ENCODE results near the gene CATSPER4. TPM values are rescaled to one million over a fixed set of nuclear protein-coding genes. Genes with fewer than 3 reads are reported as not detected.

The CATSPER4 gene
- total RNA-seq, 1 experiment from 2014 or later = not detected

DNA sequence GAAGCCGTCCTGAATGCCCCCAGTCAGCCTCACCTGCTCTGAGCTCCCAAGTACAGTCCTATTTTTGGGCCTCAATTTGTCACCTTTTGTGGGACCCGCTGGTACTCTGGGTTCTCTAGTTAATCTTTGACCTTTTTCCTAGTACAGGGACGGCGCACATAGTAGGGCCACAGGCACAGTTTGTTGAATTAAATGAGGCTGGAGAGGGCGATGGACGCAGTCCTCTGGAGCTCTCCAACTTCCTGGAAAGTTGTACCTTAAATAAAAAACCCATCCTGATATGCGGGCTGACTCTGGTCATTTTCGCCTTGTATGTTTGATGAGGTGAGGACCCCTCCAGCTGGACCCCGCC, 26.7 kb upstream of the CATSPER4 start:
- Mint-ChIP-seq H3K4me1 (peaks cover 37 to 58% of the 10 kb centered on the region in 2 experiments), H3K4me3 (peak overlapping the region in 1 of 2 experiments; percentile 62; a peak in 2 of 5 replicates), H3K27ac (no peak overlapping the region), H3K27me3 (ENCODE audit: low read depth) (peaks cover 86% of the 10 kb centered on the region), H3K36me3 (ENCODE audit: insufficient read depth in 1 of 3, low read depth in 3 of 3) (no peaks in the 10 kb centered on the region), H3K9me3 (peaks cover 0 to 4% of the 10 kb centered on the region in 2 experiments; a peak in 1 of 5 replicates)
- WGBS (ENCODE audit: extremely low coverage, insufficient read length, low lambda C conversion rate) = no CpG with 5 or more reads among the region's 9 CpGs
- TF ChIP-seq, protein P1, sequence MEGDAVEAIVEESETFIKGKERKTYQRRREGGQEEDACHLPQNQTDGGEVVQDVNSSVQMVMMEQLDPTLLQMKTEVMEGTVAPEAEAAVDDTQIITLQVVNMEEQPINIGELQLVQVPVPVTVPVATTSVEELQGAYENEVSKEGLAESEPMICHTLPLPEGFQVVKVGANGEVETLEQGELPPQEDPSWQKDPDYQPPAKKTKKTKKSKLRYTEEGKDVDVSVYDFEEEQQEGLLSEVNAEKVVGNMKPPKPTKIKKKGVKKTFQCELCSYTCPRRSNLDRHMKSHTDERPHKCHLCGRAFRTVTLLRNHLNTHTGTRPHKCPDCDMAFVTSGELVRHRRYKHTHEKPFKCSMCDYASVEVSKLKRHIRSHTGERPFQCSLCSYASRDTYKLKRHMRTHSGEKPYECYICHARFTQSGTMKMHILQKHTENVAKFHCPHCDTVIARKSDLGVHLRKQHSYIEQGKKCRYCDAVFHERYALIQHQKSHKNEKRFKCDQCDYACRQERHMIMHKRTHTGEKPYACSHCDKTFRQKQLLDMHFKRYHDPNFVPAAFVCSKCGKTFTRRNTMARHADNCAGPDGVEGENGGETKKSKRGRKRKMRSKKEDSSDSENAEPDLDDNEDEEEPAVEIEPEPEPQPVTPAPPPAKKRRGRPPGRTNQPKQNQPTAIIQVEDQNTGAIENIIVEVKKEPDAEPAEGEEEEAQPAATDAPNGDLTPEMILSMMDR (conservative IDR thresholded peaks at IDR 0.05) = no peak
- peaks cover 19% of the 10 kb centered on the region for H3K23me2 ChIP-seq (ENCODE audit: insufficient read length, low read depth, low read length, poor library complexity, severe bottlenecking)
- no peaks in the 10 kb centered on the region for H3K79me1 ChIP-seq (ENCODE audit: insufficient read depth, low read depth, low read length, poor library complexity, severe bottlenecking)
- no peak for DNase-seq
- H2BK15ac ChIP-seq (ENCODE audit: low read depth, low read length) = no peak overlapping the region
- no peak overlapping the region for H4K91ac ChIP-seq (ENCODE audit: insufficient read length, low read depth, low read length)
- no peak overlapping the region for H3K4me2 ChIP-seq (ENCODE audit: insufficient read depth, insufficient read length, low read length)
- no peaks in the 10 kb centered on the region for H3K9me3 ChIP-seq (ENCODE audit: control insufficient read depth, low read depth, low read length)
- no peaks in the 10 kb centered on the region for H4K20me1 ChIP-seq (ENCODE audit: control insufficient read depth, insufficient read depth, insufficient read length)
- no peak overlapping the region for H3K56ac ChIP-seq (ENCODE audit: insufficient read length, low read depth, low read length)
- H3K27ac ChIP-seq (ENCODE audit: insufficient read length, low read depth, low read length) = no peak overlapping the region
- H2AK5ac ChIP-seq (ENCODE audit: insufficient read length, low read length) = no peak overlapping the region
- H3K14ac ChIP-seq (ENCODE audit: insufficient read depth, low read length) = no peak overlapping the region
- no peaks in the 10 kb centered on the region for H3K79me2 ChIP-seq (ENCODE audit: insufficient read depth, low read length)
- H3T11ph ChIP-seq (ENCODE audit: low read length) = no peak overlapping the region
- peaks cover 9% of the 10 kb centered on the region; the same call in 1 of the 2 replicates for H3K4me1 ChIP-seq (ENCODE audit: insufficient read depth, low read length)
- H3K9ac ChIP-seq (ENCODE audit: extremely low read depth, insufficient read length, low read length) = no peak overlapping the region
- no peak overlapping the region for H2BK20ac ChIP-seq (ENCODE audit: low read depth, low read length, poor library complexity, severe bottlenecking)
- peaks cover 29% of the 10 kb centered on the region; the same call in 1 of the 2 replicates for H3K27me3 ChIP-seq (ENCODE audit: insufficient read depth, low read length)
- H4K8ac ChIP-seq (replicated peaks; ENCODE audit: insufficient read length, low read depth, low read length) = no peak overlapping the region
- no peak overlapping the region for H2BK5ac ChIP-seq (ENCODE audit: insufficient read length, low read length)
- no peak overlapping the region for H4K5ac ChIP-seq (ENCODE audit: insufficient read length, low read depth, low read length)
- no peak overlapping the region for H3K4ac ChIP-seq (ENCODE audit: low read depth, low read length)
- H2AFZ ChIP-seq (ENCODE audit: low read length) = no peak overlapping the region
- no peak overlapping the region for H3K18ac ChIP-seq (ENCODE audit: insufficient read length, low read depth, low read length)
- H3K23ac ChIP-seq (ENCODE audit: insufficient read length, low read depth, low read length) = no peak overlapping the region
- no peak overlapping the region for H2BK120ac ChIP-seq (ENCODE audit: low read depth, low read length, poor library complexity, severe bottlenecking)
- no peak overlapping the region for H2BK12ac ChIP-seq (ENCODE audit: insufficient read length, low read depth, low read length)
